ENCODE data around the gene SHISA6.

The SHISA6 gene

GRCh38 chr17:11356371-11356770 is 115.4 kb downstream of the SHISA6 start:
- DNase-seq: no peak

- DNase-seq: no peak
These were observed 122.6 kb downstream of the SHISA6 start for GRCh38 chr17:11363565-11364117.

- no peak for DNase-seq
These were observed 125.3 kb downstream of the SHISA6 start for GRCh38 chr17:11366272-11366850.

GRCh38 chr17:11369575-11369974 is 128.6 kb downstream of the SHISA6 start:
- DNase-seq: no peak

GRCh38 chr17:11372692-11373091 is 131.7 kb downstream of the SHISA6 start:
- DNase-seq: no peak

GRCh38 chr17:11378506-11378905 is 137.5 kb downstream of the SHISA6 start:
- DNase-seq: no peak

GRCh38 chr17:11380761-11381160 is 139.7 kb downstream of the SHISA6 start:
- no peak for DNase-seq

GRCh38 chr17:11383157-11383556 is 142.1 kb downstream of the SHISA6 start:
- DNase-seq: no peak

GRCh38 chr17:11384131-11384530 is 143.1 kb downstream of the SHISA6 start:
- DNase-seq: no peak

GRCh38 chr17:11387610-11388009 is 146.6 kb downstream of the SHISA6 start:
- no peak for DNase-seq

- DNase-seq: no peak
These were observed 147.0 kb downstream of the SHISA6 start for GRCh38 chr17:11388054-11388453.

- DNase-seq: no peak
These were observed 148.6 kb downstream of the SHISA6 start for GRCh38 chr17:11389583-11389982.

GRCh38 chr17:11391134-11391533 is 150.1 kb downstream of the SHISA6 start:
- no peak for DNase-seq

GRCh38 chr17:11404431-11405276 is 163.6 kb downstream of the SHISA6 start:
- DNase-seq: no peak

- no peak for DNase-seq
These were observed 165.7 kb downstream of the SHISA6 start for GRCh38 chr17:11406716-11407115.

- DNase-seq: no peak
These were observed 171.6 kb downstream of the SHISA6 start for GRCh38 chr17:11412654-11413053.

GRCh38 chr17:11418342-11418741 is 177.3 kb downstream of the SHISA6 start:
- no peak for DNase-seq

GRCh38 chr17:11430751-11431150 is 189.7 kb downstream of the SHISA6 start:
- DNase-seq: no peak

- no peak for DNase-seq
These were observed 197.7 kb downstream of the SHISA6 start for GRCh38 chr17:11438673-11439072.

- no peak for DNase-seq
These were observed 200.0 kb downstream of the SHISA6 start for GRCh38 chr17:11441004-11441403.

- DNase-seq: no peak
These were observed 205.3 kb downstream of the SHISA6 start for GRCh38 chr17:11446316-11446715.

- no peak for DNase-seq
These were observed 213.1 kb downstream of the SHISA6 start for GRCh38 chr17:11454096-11454495.

- no peak for DNase-seq
These were observed 217.3 kb downstream of the SHISA6 start for GRCh38 chr17:11458279-11458678.

- DNase-seq: no peak
These were observed 218.9 kb downstream of the SHISA6 start for GRCh38 chr17:11459861-11460331.

All from KG1 (cell line).